ENCODE results near the gene THAP3.

- TF ChIP-seq, protein P1, sequence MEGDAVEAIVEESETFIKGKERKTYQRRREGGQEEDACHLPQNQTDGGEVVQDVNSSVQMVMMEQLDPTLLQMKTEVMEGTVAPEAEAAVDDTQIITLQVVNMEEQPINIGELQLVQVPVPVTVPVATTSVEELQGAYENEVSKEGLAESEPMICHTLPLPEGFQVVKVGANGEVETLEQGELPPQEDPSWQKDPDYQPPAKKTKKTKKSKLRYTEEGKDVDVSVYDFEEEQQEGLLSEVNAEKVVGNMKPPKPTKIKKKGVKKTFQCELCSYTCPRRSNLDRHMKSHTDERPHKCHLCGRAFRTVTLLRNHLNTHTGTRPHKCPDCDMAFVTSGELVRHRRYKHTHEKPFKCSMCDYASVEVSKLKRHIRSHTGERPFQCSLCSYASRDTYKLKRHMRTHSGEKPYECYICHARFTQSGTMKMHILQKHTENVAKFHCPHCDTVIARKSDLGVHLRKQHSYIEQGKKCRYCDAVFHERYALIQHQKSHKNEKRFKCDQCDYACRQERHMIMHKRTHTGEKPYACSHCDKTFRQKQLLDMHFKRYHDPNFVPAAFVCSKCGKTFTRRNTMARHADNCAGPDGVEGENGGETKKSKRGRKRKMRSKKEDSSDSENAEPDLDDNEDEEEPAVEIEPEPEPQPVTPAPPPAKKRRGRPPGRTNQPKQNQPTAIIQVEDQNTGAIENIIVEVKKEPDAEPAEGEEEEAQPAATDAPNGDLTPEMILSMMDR (IDR thresholded peaks at IDR 0.05 in 8 of 11, conservative IDR thresholded peaks at IDR 0.05 in 3 of 11) = no peak
- TF ChIP-seq POLR2A (IDR thresholded peaks at IDR 0.05) (no peak), POLR2AphosphoS5 (IDR thresholded peaks at IDR 0.05) (no peak)
These were observed 5.6 kb upstream of the THAP3 start for GRCh38 chr1:6619045-6619444.

Measured in spleen (tissue), 7 donors.